Measurements from ENCODE around the gene CD59. TPM values are rescaled to one million over a fixed set of nuclear protein-coding genes. Genes with fewer than 3 reads are reported as not detected.

The CD59 gene
- total and polyA plus RNA-seq, 2 experiments from 2014 or later = 298 to 346 TPM

DNA sequence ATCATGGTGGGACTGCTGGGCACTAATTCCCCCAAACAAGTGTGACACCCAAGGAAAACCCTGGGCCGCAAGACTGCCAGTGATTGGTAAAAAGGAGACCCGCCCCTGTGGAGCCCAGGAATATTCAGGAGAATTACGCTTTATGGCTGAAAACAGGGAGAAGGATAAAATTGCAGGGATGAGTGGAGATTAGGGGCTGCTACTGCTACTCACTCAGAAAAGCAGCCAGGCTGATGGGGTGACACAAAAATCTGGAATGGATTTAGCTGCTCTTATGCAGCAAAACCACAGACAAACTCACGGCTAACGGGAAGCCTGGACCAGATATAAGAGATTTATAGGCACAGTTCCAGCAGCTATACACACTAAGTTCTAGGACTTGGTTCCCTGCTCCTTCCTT, 42.5 kb upstream of the CD59 start:
- 37% methylated on average over 5 of the region's 5 CpGs for WGBS (ENCODE audit: low lambda C conversion rate, missing lambda C conversion rate)
- peak overlapping the region; percentile 12 for H3K4me2 ChIP-seq

DNA sequence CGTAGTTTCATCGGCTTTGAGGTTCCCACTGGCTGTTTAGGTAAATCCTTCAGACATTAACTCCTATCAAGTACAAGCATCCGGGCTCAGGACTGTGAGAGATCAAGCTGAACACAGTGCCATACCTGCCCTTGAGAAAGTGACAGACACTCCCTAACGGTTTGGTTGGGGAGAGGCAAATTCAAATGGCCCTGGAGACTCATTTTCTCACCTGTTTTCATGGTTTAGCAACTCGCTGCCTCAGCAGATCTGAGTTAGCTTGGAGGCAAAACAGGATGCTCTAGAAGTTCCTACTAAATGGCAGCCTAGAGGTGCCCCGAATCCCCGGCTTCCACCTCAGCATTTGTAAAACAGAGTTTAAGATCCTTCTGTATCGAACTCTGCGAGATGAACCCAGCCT, 41.7 kb upstream of the CD59 start:
- no peak overlapping the region for H3K27ac ChIP-seq

More for the DNA sequence above, 42.5 kb upstream of the CD59 start:
- Histone ChIP-seq H3K9me3 (ENCODE audit: low read depth) (no peaks in the 10 kb centered on the region), H3K27ac (no peak overlapping the region), H2AFZ (no peak overlapping the region), H3K36me3 (replicated peaks; ENCODE audit: insufficient read depth, low read depth) (no peaks in the 10 kb centered on the region), H3K4me3 (no peak overlapping the region), H3K4me1 (ENCODE audit: insufficient read depth) (peaks cover 23% of the 10 kb centered on the region), H3K9me2 (replicated peaks; ENCODE audit: insufficient read depth) (no peaks in the 10 kb centered on the region), H3K27me3 (peaks cover 9% of the 10 kb centered on the region), H4K20me1 (ENCODE audit: insufficient read depth, poor library complexity, severe bottlenecking) (no peaks in the 10 kb centered on the region), H3K79me2 (peaks cover 4% of the 10 kb centered on the region)
- TF ChIP-seq EZH2phosphoT487 (IDR thresholded peaks at IDR 0.05; ENCODE audit: low read depth, severe bottlenecking, unreplicated experiment) = no peak
- TF ChIP-seq, protein P1, sequence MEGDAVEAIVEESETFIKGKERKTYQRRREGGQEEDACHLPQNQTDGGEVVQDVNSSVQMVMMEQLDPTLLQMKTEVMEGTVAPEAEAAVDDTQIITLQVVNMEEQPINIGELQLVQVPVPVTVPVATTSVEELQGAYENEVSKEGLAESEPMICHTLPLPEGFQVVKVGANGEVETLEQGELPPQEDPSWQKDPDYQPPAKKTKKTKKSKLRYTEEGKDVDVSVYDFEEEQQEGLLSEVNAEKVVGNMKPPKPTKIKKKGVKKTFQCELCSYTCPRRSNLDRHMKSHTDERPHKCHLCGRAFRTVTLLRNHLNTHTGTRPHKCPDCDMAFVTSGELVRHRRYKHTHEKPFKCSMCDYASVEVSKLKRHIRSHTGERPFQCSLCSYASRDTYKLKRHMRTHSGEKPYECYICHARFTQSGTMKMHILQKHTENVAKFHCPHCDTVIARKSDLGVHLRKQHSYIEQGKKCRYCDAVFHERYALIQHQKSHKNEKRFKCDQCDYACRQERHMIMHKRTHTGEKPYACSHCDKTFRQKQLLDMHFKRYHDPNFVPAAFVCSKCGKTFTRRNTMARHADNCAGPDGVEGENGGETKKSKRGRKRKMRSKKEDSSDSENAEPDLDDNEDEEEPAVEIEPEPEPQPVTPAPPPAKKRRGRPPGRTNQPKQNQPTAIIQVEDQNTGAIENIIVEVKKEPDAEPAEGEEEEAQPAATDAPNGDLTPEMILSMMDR (IDR thresholded peaks at IDR 0.05; ENCODE audit: poor library complexity) = no peak
- no peak for TF ChIP-seq EZH2 (IDR thresholded peaks at IDR 0.05; ENCODE audit: borderline replicate concordance)
- peak; percentile 51 for DNase-seq (ENCODE audit: low spot score)

DNA sequence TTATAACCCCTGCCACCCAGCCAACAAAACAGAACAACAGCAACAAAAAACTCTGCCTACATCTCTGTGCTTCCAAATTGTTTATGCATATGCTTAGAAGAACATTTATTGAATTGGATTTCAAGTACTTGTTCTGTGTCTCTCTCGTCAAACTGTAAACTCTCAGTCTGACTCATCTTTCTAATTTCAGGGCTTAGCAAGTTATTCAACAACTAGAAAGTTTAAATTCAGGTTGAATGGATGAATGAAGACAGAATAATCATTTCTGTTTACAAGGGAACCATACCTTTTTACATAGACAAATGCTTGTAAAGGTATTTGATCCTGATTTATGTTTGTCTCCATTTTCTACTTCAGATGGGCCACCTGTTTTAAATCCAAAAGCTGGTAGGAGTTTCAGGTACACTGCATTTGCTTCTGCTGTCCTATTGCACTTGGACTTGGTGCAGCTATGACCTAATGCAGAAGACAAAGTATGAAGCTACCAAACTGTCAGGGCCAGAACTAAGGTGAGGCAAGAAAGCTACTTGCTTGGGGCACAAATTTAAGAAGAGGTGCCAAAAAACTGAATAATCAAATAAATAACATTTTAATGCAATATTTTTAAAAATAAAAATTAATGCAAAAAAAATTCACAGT, 39.7 kb upstream of the CD59 start:
- 27% methylated on average over 1 of the region's 1 CpG for WGBS (ENCODE audit: low lambda C conversion rate, missing lambda C conversion rate)
- TF ChIP-seq EZH2phosphoT487 (IDR thresholded peaks at IDR 0.05; ENCODE audit: low read depth, severe bottlenecking, unreplicated experiment) (no peak), EZH2 (IDR thresholded peaks at IDR 0.05; ENCODE audit: borderline replicate concordance) (no peak)
- TF ChIP-seq, protein P1 (IDR thresholded peaks at IDR 0.05; ENCODE audit: poor library complexity) = no peak
- Histone ChIP-seq H3K27ac (no peak overlapping the region), H3K4me3 (no peak overlapping the region), H3K9me3 (ENCODE audit: low read depth) (no peaks in the 10 kb centered on the region), H2AFZ (no peak overlapping the region), H3K79me2 (peaks cover 30% of the 10 kb centered on the region), H3K4me2 (no peak overlapping the region), H3K36me3 (replicated peaks; ENCODE audit: insufficient read depth, low read depth) (no peaks in the 10 kb centered on the region), H3K4me1 (ENCODE audit: insufficient read depth) (peaks cover 35% of the 10 kb centered on the region), H4K20me1 (ENCODE audit: insufficient read depth, poor library complexity, severe bottlenecking) (peaks cover 16% of the 10 kb centered on the region), H3K27me3 (peaks cover 9% of the 10 kb centered on the region), H3K9me2 (replicated peaks; ENCODE audit: insufficient read depth) (no peaks in the 10 kb centered on the region)
- no peak for DNase-seq (ENCODE audit: low spot score)

More for the DNA sequence above, 41.7 kb upstream of the CD59 start:
- H3K36me3 ChIP-seq (replicated peaks; ENCODE audit: insufficient read depth, low read depth) = no peaks in the 10 kb centered on the region
- peaks cover 9% of the 10 kb centered on the region for H3K27me3 ChIP-seq
- peaks cover 10% of the 10 kb centered on the region for H3K79me2 ChIP-seq
- DNase-seq (ENCODE audit: low spot score) = no peak
- H4K20me1 ChIP-seq (ENCODE audit: insufficient read depth, poor library complexity, severe bottlenecking) = peaks cover 5% of the 10 kb centered on the region
- TF ChIP-seq EZH2phosphoT487 (IDR thresholded peaks at IDR 0.05; ENCODE audit: low read depth, severe bottlenecking, unreplicated experiment) (no peak), EZH2 (IDR thresholded peaks at IDR 0.05; ENCODE audit: borderline replicate concordance) (no peak)
- TF ChIP-seq, protein P1 (IDR thresholded peaks at IDR 0.05; ENCODE audit: poor library complexity) = no peak
- WGBS (ENCODE audit: low lambda C conversion rate, missing lambda C conversion rate) = 70% methylated on average over 9 of the region's 9 CpGs
- no peak overlapping the region for H3K4me3 ChIP-seq
- H3K4me2 ChIP-seq = no peak overlapping the region
- H3K4me1 ChIP-seq (ENCODE audit: insufficient read depth) = peaks cover 30% of the 10 kb centered on the region
- no peaks in the 10 kb centered on the region for H3K9me2 ChIP-seq (replicated peaks; ENCODE audit: insufficient read depth)
- no peaks in the 10 kb centered on the region for H3K9me3 ChIP-seq (ENCODE audit: low read depth)
- no peak overlapping the region for H2AFZ ChIP-seq
